ENCODE measurements around the gene RLN3.

The RLN3 gene

GRCh38 chr19:14056741-14057356 lies 28.9 kb downstream of the RLN3 start:
- no peak for DNase-seq (ENCODE audit: low read depth)
- no peak for TF ChIP-seq CTCF (conservative IDR thresholded peaks at IDR 0.05; ENCODE audit: low read length)
- H3K4me3 ChIP-seq (ENCODE audit: low read length) = no peak overlapping the region

- peak overlapping the region; percentile 37; the same call in 1 of the 2 replicates for H3K4me3 ChIP-seq (ENCODE audit: low read length)
- TF ChIP-seq CTCF (conservative IDR thresholded peaks at IDR 0.05; ENCODE audit: low read length) = no peak
- no peak for DNase-seq (ENCODE audit: low read depth)
Observed at GRCh38 chr19:14058182-14059092, 30.5 kb downstream of the RLN3 start.

GRCh38 chr19:14059093-14059480 lies 31.1 kb downstream of the RLN3 start:
- no peak overlapping the region for H3K4me3 ChIP-seq (ENCODE audit: low read length)
- DNase-seq (ENCODE audit: low read depth) = no peak

GRCh38 chr19:14059652-14060155 lies 31.8 kb downstream of the RLN3 start:
- no peak overlapping the region for H3K4me3 ChIP-seq (ENCODE audit: low read length)
- DNase-seq (ENCODE audit: low read depth) = no peak

More at GRCh38 chr19:14059093-14059480, 31.1 kb downstream of the RLN3 start:
- peak; percentile 64 for TF ChIP-seq CTCF (conservative IDR thresholded peaks at IDR 0.05; ENCODE audit: low read length)

GRCh38 chr19:14061081-14061749 lies 33.3 kb downstream of the RLN3 start:
- no peak for TF ChIP-seq CTCF (conservative IDR thresholded peaks at IDR 0.05; ENCODE audit: low read length)
- no peak overlapping the region for H3K4me3 ChIP-seq (ENCODE audit: low read length)
- DNase-seq (ENCODE audit: low read depth) = no peak

More at GRCh38 chr19:14059652-14060155, 31.8 kb downstream of the RLN3 start:
- TF ChIP-seq CTCF (conservative IDR thresholded peaks at IDR 0.05; ENCODE audit: low read length) = no peak

GRCh38 chr19:14061751-14062557 lies 34.0 kb downstream of the RLN3 start, which contains the start of gene PALM3:
Gene PALM3 (minus strand): TSS chr19:14062076. CDS start chr19:14061980, 96 bp downstream.
- DNase-seq (ENCODE audit: low read depth) = no peak
- TF ChIP-seq CTCF (conservative IDR thresholded peaks at IDR 0.05; ENCODE audit: low read length) = no peak

More at GRCh38 chr19:14061751-14062557, 34.0 kb downstream of the RLN3 start, which contains the start of gene PALM3:
- H3K4me3 ChIP-seq (ENCODE audit: low read length) = no peak within 1 kb of the TSS

Measured in AG10803 (cell line).